RWPE1 (cell line): Measurements from ENCODE around the gene CKAP4.
"Not testable (repeated sequence)": the region's sequence is repeated elsewhere in the genome, so short reads cannot be mapped to it uniquely, and the experiment has no call there.

Source experiments
- CTCF ChIA-PET: fragments of 350-600 bp; sonication (Branson Sonifier 250); formaldehyde crosslinking; extraction: SDS; loops from one replicate; lab custom pipeline; 2021; lab: Yijun Ruan, JAX
- POLR2A ChIA-PET: fragments of 400-600 bp; formaldehyde crosslinking; extraction: SDS; loops from one replicate; lab custom pipeline; 2020; ENCODE audit warnings: antibody characterized with exemption; ENCODE audit not compliant: low non-redundant PET; lab: Yijun Ruan, JAX
- DNase-seq: peaks from one replicate; pipeline ENCODE4 v3.0.0; 2012; ENCODE audit warnings: low spot score
- H3K27ac ChIP-seq: fragments of 450-650 bp; 2 replicates; pipeline ENCODE4 v1.5.1; 2017
- TF ChIP-seq, protein P1 (sequence below): fragments of 450-650 bp; conservative IDR thresholded peaks from 2 replicates; pipeline ENCODE4 v1.5.1; 2017; ENCODE audit warnings: low read depth, mild to moderate bottlenecking

Gene CKAP4

DNA sequence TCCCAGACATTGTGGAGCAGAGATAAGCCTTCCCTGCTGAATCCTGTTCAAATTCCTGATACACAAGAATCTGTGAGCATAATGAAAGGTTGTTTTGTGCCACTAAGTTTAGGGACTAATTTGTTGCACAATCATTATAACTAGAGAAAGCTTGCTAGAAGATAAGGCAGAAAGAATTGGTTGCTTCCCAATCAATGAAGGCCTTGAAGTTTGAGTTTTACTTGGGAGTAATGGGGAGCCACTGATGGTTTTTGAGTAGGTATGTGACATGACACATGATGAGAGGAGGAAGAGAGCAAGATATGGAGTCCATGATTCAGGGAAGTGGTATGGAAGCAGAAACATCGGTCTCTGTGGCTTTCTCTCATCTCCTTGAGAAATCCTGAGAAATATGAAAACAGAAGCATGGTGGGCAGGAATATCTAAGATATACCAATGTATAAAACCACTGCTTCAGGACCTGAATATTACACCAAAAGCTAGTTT is 41.4 kb upstream of the CKAP4 start:
- ChIA-PET POLR2A (no interaction called here), CTCF (no interaction called here)
- DNase-seq = no peak
- TF ChIP-seq, protein P1, sequence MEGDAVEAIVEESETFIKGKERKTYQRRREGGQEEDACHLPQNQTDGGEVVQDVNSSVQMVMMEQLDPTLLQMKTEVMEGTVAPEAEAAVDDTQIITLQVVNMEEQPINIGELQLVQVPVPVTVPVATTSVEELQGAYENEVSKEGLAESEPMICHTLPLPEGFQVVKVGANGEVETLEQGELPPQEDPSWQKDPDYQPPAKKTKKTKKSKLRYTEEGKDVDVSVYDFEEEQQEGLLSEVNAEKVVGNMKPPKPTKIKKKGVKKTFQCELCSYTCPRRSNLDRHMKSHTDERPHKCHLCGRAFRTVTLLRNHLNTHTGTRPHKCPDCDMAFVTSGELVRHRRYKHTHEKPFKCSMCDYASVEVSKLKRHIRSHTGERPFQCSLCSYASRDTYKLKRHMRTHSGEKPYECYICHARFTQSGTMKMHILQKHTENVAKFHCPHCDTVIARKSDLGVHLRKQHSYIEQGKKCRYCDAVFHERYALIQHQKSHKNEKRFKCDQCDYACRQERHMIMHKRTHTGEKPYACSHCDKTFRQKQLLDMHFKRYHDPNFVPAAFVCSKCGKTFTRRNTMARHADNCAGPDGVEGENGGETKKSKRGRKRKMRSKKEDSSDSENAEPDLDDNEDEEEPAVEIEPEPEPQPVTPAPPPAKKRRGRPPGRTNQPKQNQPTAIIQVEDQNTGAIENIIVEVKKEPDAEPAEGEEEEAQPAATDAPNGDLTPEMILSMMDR = no peak
- peak overlapping the region; percentile 92 for H3K27ac ChIP-seq

DNA sequence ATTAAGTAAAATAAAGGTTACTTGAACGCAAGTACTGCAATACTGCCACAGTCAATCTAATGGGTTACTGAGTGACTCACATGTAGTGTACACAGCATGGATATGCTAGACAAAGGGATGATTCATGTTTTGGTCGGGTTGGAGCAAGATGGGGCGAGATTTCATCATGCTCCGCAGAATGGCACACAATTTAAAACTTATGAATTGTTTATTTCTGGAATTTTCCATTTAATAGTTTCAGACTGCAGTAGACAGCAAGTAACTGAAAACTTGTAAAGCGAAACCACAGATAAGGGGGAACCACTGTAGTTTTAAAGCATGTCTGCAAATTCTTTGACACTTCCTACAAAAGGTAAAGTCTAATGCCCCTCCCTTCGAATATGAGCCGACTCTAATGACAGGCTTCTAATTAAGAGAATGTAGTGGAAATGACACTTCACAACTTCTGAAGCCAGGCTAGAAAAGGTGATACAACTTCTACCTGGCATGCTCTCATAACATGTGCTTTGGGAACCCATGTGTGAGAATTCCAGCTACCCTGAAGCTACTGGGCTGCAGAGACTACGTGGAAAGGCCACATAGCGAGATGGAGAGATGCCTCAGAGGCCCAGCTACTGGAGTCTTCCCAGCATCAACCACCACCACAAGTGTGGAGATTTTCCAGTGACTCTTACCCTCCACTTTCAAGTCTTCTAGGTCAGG is 40.8 kb upstream of the CKAP4 start:
- peak; percentile 83 for DNase-seq
- ChIA-PET CTCF (no interaction called here), POLR2A (no interaction called here)
- H3K27ac ChIP-seq = peak overlapping the region; percentile 92
- TF ChIP-seq, protein P1 = no peak

DNA sequence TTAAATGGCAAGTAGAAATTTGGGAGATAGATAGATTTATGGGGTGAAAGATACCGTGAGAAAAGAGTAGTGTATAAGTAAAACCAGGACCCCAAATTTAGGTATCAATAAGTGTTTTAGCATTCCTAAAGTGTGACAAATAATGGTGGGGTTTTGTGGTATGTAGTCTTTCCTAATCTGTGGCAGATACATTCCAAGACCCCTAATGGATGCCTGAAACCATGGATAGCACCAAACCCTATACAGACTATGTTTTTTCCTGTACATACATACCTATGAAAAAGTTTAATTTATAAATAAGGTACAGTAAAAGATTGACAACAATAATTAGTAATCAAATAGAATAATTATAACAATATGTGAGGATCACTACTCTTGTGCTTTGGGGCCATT is 40.3 kb upstream of the CKAP4 start:
- DNase-seq = no peak
- H3K27ac ChIP-seq = no peak overlapping the region
- ChIA-PET POLR2A (no interaction called here), CTCF (no interaction called here)
- TF ChIP-seq, protein P1 = no peak

DNA sequence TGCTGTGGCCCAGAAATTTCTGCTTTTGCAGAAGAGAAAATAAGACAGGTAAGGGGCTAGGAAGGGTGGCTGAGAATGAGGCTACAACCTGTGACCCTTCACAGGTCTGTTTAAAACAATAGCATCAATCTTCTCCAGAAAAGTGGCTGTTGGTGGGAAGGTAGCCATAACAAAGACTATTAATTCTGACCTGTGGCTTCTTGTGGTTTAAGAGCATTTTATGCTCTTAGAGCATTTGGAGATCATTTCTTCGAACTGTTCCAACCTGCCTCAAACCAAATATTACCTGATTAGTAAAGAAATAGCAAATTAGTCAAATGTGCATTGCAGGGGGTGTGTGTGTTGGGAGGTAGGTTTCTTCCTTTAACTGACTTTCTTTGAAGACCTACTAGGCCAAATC is 39.5 kb upstream of the CKAP4 start:
- peak overlapping the region; percentile 65 for H3K27ac ChIP-seq
- POLR2A ChIA-PET = no interaction called here
- DNase-seq = no peak
- CTCF ChIA-PET = no interaction called here
- TF ChIP-seq, protein P1 = no peak

DNA sequence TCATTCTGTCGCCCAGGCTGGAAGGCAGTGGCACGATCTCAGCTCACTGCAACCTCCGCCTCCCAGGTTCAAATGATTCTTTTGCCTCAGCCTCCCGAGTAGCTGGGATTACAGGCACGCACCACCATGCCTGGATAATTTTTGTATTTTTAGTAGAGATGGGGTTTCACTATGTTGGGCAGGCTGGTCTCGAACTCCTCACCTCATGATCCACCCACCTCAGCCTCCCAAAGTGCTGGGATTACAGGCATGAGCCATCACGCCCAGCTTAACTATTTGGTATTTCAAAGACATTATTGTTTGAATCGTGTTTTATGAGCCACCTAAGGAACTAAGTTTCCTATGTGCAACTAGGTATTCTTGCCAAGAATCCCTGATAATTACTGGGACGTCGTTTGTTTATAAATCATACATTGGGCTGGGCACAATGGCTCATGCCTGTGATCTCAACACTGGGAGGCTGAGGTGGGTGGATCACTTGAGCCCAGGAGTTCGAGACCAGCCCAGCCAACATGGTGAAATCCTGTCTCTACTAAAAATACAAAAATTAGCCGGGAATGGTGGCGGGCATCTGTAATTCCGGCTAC is 38.8 kb upstream of the CKAP4 start:
- DNase-seq, CTCF ChIA-PET, POLR2A ChIA-PET: not testable (repeated sequence)
- peak overlapping the region; percentile 65 for H3K27ac ChIP-seq

DNA sequence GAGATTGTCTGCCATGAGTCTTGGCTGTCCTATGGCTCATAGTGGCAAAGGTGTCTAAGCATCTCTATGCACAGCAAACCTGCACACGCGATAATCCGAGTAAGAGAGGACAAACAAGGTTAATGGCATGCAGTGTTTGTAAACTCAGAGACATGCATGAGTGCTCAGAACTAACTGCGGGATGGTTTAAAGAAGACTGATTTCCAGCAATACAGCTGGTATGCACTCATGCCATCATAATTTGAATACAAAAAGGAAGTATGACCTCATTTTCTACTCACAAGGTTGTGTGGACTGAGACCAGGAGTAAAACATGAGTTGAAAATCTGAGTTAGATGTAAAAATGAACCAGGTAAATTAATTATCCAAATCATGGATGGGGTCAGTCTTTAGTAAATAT is 38.2 kb upstream of the CKAP4 start:
- ChIA-PET POLR2A (no interaction called here), CTCF (no interaction called here)
- TF ChIP-seq, protein P1 = no peak
- H3K27ac ChIP-seq = no peak overlapping the region
- no peak for DNase-seq

DNA sequence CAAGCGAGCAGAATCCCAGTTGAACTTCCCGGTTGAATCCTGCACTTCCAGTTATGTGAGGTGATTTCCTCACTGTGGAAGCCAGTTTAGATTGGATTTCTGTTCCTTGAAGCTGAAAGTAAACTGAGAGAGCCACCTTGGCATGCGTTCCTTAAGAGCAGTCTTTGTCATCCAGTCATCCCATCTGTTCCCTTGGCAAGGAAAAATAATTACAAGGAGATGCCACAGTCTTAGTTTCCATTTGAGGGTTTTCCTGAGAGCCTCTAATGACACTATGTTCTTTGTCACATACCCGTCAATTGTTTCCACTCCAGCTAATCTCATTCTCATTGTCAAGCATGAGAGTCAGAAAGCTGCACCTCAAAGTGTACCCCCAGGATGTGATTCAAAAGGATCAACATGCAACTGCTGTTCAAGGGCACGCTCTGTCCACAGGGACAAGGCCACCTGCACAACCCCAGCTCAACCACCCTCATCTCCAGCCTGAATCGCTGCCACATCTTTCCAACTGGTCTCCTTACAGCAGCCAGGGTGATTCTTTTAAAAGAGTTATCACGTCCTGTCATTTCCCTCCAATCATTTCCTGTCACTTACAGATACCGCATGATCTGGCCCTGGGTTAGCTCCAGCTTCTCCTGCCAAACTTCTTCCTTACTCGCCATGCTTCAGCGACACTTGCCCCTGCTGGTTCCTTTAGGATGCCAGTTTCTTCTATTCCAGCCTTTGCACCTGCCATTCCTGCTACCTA is 36.7 kb upstream of the CKAP4 start:
- CTCF ChIA-PET = interaction anchor here (0.5 kb wide), 1 partner anchor 8 kb away, joined by 7 read pairs; no protein-coding TSS in a partner anchor
- H3K27ac ChIP-seq = no peak overlapping the region
- POLR2A ChIA-PET = no interaction called here
- TF ChIP-seq, protein P1 = no peak
- DNase-seq = no peak
